ENCODE results near the gene LAPTM5. TPM values are rescaled to one million over a fixed set of nuclear protein-coding genes. Genes with fewer than 3 reads are reported as not detected.
A peak's percentile ranks its signal among the peaks of the same experiment; 100 is the strongest.

The LAPTM5 gene
- total and polyA plus RNA-seq, 2 of the 13 experiments (the other 11 are each of a cell fraction or from before 2014, with no cell fraction given) = 0.41 to 0.86 TPM

DNA sequence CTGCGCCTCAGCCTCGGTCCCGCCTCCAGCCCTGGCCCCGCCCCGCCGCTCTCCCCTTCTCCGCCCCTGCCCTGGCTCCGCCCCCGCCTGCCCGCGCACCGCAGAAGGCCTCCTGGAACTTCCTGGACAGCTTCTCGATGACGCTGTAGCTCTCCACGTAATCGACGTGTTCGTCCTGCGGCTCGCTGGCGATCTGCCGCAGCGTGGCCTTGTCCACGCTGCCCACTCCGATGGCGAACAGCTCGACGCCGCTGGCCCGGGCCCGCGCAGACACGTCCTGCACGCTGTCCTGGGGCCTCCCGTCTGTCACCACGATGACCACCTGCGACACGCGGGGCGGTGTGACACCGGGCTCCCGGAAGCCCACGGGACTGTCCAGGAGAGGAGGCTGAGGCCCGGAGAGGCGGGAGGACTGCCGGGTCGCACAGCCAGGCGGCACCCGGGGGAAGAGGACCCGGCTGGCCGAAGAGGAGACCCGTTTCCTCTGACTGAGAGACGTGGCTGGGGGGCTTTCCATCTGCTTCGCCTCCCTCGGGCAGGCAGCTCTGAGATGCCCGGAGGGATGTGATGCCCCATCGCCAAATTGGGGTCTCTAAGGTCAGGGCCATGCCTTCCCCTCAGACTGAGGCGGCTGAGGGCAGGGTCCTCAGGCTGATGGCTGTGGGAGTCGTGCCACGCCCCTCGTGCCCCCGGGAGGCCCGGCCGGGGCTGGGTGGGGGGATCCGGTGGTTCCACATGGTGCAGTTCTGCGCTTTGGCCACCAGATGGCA, 38.8 kb downstream of the LAPTM5 start (continued):
- TF ChIP-seq, protein P1, sequence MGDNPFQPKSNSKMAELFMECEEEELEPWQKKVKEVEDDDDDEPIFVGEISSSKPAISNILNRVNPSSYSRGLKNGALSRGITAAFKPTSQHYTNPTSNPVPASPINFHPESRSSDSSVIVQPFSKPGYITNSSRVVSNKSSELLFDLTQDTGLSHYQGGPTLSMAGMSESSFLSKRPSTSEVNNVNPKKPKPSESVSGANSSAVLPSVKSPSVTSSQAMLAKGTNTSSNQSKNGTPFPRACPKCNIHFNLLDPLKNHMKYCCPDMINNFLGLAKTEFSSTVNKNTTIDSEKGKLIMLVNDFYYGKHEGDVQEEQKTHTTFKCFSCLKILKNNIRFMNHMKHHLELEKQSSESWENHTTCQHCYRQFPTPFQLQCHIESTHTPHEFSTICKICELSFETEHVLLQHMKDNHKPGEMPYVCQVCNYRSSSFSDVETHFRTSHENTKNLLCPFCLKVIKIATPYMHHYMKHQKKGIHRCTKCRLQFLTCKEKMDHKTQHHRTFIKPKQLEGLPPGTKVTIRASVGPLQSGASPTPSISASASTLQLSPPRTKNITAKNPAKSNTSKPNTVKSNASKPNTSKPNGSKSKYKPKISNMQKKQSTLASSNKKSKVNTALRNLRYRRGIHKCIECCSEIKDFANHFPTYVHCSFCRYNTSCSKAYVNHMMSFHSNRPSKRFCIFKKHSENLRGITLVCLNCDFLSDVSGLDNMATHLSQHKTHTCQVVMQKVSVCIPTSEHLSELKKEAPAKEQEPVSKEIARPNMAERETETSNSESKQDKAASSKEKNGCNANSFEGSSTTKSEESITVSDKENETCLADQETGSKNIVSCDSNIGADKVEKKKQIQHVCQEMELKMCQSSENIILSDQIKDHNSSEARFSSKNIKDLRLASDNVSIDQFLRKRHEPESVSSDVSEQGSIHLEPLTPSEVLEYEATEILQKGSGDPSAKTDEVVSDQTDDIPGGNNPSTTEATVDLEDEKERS (CRISPR knock-in tag; IDR thresholded peaks at IDR 0.05) = peak; percentile 85; the same call in 1 of the 2 replicates
- TF ChIP-seq ZNF720 (CRISPR knock-in tag; IDR thresholded peaks at IDR 0.05) (no peak), POGK (CRISPR knock-in tag; conservative IDR thresholded peaks at IDR 0.05) (no peak), ZFP1 (CRISPR knock-in tag; IDR thresholded peaks at IDR 0.05) (no peak), HOXD1 (CRISPR knock-in tag; IDR thresholded peaks at IDR 0.05) (no peak), NFE2L2 (IDR thresholded peaks at IDR 0.05; ENCODE audit: low read length) (no peak), U2AF2 (IDR thresholded peaks at IDR 0.05; ENCODE audit: low read depth, low read length) (no peak), CHCHD3 (CRISPR knock-in tag; IDR thresholded peaks at IDR 0.05) (no peak), ZBTB8A (CRISPR knock-in tag; IDR thresholded peaks at IDR 0.05; ENCODE audit: borderline replicate concordance, low read depth) (peak; percentile 43; the same call in 1 of the 2 replicates), ZNF713 (CRISPR knock-in tag; IDR thresholded peaks at IDR 0.05) (0 out of 2 replicates have a peak, but pooled peaks have one; percentile 31), ZBTB25 (CRISPR knock-in tag; IDR thresholded peaks at IDR 0.05) (no peak), EP300 (IDR thresholded peaks at IDR 0.05; ENCODE audit: low read depth in 2 of 2, low read length in 2 of 2) (no peak), EP300 (CRISPR knock-in tag; IDR thresholded peaks at IDR 0.05; ENCODE audit: borderline replicate concordance) (0 out of 2 replicates have a peak, but pooled peaks have one; percentile 17), GPN1 (CRISPR knock-in tag; IDR thresholded peaks at IDR 0.05; ENCODE audit: borderline replicate concordance) (peak; percentile 86; the same call in 1 of the 2 replicates), NR1H2 (CRISPR knock-in tag; IDR thresholded peaks at IDR 0.05; ENCODE audit: borderline replicate concordance, low read depth) (no peak), SKI (IDR thresholded peaks at IDR 0.05; ENCODE audit: partially characterized antibody) (no peak)
- TF ChIP-seq, protein P2, sequence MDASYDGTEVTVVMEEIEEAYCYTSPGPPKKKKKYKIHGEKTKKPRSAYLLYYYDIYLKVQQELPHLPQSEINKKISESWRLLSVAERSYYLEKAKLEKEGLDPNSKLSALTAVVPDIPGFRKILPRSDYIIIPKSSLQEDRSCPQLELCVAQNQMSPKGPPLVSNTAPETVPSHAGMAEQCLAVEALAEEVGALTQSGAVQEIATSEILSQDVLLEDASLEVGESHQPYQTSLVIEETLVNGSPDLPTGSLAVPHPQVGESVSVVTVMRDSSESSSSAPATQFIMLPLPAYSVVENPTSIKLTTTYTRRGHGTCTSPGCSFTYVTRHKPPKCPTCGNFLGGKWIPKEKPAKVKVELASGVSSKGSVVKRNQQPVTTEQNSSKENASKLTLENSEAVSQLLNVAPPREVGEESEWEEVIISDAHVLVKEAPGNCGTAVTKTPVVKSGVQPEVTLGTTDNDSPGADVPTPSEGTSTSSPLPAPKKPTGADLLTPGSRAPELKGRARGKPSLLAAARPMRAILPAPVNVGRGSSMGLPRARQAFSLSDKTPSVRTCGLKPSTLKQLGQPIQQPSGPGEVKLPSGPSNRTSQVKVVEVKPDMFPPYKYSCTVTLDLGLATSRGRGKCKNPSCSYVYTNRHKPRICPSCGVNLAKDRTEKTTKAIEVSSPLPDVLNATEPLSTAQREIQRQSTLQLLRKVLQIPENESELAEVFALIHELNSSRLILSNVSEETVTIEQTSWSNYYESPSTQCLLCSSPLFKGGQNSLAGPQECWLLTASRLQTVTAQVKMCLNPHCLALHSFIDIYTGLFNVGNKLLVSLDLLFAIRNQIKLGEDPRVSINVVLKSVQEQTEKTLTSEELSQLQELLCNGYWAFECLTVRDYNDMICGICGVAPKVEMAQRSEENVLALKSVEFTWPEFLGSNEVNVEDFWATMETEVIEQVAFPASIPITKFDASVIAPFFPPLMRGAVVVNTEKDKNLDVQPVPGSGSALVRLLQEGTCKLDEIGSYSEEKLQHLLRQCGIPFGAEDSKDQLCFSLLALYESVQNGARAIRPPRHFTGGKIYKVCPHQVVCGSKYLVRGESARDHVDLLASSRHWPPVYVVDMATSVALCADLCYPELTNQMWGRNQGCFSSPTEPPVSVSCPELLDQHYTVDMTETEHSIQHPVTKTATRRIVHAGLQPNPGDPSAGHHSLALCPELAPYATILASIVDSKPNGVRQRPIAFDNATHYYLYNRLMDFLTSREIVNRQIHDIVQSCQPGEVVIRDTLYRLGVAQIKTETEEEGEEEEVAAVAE (CRISPR knock-in tag; IDR thresholded peaks at IDR 0.05; ENCODE audit: borderline replicate concordance) = peak; percentile 71; the same call in 1 of the 2 replicates

All from HepG2 (cell line).